ENCODE data around the gene B9D1.

B9D1 gene

DNA sequence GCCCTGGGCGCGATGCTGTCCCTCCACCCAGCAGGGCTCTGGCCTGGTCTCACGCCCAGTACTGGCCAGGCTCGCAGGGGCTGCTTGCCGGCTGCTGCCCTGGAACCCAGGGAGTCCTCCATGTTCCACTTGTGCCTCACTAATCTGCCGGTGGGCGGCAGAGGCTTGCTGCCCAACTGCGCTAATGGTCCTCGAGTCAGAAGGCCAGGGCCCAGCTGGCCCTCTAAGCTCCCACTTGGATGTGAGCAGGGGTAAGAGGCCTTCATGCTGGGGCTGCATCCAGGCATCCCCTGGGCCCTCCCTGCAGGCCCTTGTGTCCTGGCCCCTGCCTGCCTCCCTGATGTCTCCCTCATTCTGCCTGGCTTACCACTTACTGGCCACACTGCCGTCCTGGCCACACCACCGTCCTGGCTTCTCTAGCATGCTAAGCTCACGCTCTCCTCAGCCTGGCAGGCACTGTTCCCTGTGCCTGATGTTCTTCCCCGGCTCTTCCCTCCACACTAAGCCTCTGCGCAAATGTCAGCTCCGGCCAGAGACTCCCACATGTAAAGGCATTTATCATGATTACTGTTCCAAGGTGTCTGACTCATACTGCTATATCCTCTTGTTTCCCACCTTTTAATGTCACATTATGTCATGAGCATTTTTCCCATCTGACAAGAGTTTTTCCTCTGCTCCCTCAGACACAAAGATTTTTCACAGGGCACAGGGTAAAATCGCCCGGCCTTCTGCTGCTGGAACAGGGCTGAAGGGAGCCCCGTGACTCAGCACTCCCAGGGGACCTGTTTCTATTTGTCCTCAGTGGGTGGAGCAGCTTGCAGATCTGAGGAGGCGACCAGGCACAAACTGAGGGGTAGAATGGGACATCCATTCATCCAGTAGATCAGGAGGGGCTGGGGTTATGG, 15.9 kb downstream of the B9D1 start:
- TF ChIP-seq, protein P1, sequence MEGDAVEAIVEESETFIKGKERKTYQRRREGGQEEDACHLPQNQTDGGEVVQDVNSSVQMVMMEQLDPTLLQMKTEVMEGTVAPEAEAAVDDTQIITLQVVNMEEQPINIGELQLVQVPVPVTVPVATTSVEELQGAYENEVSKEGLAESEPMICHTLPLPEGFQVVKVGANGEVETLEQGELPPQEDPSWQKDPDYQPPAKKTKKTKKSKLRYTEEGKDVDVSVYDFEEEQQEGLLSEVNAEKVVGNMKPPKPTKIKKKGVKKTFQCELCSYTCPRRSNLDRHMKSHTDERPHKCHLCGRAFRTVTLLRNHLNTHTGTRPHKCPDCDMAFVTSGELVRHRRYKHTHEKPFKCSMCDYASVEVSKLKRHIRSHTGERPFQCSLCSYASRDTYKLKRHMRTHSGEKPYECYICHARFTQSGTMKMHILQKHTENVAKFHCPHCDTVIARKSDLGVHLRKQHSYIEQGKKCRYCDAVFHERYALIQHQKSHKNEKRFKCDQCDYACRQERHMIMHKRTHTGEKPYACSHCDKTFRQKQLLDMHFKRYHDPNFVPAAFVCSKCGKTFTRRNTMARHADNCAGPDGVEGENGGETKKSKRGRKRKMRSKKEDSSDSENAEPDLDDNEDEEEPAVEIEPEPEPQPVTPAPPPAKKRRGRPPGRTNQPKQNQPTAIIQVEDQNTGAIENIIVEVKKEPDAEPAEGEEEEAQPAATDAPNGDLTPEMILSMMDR (IDR thresholded peaks at IDR 0.05; ENCODE audit: extremely low read depth, insufficient read depth, missing control alignments): no peak
- no peak for DNase-seq (ENCODE audit: low spot score)
- in situ Hi-C loops (cut with MboI; ENCODE audit: low pct_unique_long_range_greater_than_20kb, low sequenced_read_pairs, unreplicated experiment): no loop called here

- TF ChIP-seq, protein P1 (IDR thresholded peaks at IDR 0.05; ENCODE audit: extremely low read depth, insufficient read depth, missing control alignments): no peak
Measured at GRCh38 chr17:19345486-19346350, 16.8 kb downstream of the B9D1 start.

GRCh38 chr17:19345067-19345460, 17.5 kb downstream of the B9D1 start:
- TF ChIP-seq, protein P1 (IDR thresholded peaks at IDR 0.05; ENCODE audit: extremely low read depth, insufficient read depth, missing control alignments): no peak
- in situ Hi-C loops (cut with MboI; ENCODE audit: low pct_unique_long_range_greater_than_20kb, low sequenced_read_pairs, unreplicated experiment): no loop called here
- DNase-seq (ENCODE audit: low spot score): no peak

More at GRCh38 chr17:19345486-19346350, 16.8 kb downstream of the B9D1 start:
- DNase-seq (ENCODE audit: low spot score): no peak
- in situ Hi-C loops (cut with MboI; ENCODE audit: low pct_unique_long_range_greater_than_20kb, low sequenced_read_pairs, unreplicated experiment): no loop called here

GRCh38 chr17:19344311-19345066, 18.0 kb downstream of the B9D1 start:
- TF ChIP-seq, protein P1 (IDR thresholded peaks at IDR 0.05; ENCODE audit: extremely low read depth, insufficient read depth, missing control alignments): no peak
- in situ Hi-C loops (cut with MboI; ENCODE audit: low pct_unique_long_range_greater_than_20kb, low sequenced_read_pairs, unreplicated experiment): no loop called here
- DNase-seq (ENCODE audit: low spot score): no peak

DNA sequence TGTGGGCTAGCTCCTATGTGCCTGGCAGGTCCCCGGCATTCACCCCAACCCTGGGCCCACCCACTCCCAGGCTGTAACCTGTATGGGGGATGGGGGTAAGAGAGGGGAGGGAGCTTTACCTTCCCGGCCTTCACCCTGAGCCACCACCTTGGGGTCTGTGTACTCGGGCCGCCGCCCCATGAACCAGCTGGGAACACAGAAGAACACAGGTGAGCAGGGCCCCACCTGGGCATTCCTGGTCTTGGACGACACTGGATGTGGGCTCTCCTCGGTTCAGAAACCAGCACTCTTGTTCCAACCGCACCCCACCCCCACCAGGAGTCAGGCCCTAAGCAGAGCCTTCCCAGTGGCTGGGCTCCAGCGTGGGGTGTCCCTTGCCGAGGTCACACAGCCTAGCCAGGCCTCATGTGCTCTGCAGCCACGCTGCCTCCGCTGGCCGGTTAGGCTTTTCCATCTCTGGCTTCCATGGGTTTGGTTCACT, 18.8 kb downstream of the B9D1 start:
- in situ Hi-C loops (cut with MboI; ENCODE audit: low pct_unique_long_range_greater_than_20kb, low sequenced_read_pairs, unreplicated experiment): no loop called here
- TF ChIP-seq, protein P1 (IDR thresholded peaks at IDR 0.05; ENCODE audit: extremely low read depth, insufficient read depth, missing control alignments): no peak
- no peak for DNase-seq (ENCODE audit: low spot score)

DNA sequence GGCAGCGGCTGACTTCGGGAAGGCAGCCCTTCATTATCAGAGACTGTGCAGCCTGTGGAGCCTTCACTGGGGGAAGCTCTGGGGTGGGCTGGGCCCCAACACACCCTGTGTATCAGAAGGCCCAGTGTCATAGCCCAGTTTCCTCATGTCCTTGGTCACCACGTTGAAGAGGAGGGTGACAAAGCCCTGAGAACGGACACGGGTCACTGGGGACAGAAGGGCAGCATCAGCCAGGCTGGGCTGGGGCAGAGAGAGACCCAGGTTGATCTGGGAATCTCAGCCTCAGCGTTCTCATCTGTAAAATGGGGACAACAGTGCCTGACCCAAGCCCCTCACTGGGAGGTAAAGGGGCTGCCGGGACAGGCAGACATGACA, 19.3 kb downstream of the B9D1 start:
- no peak for DNase-seq (ENCODE audit: low spot score)
- in situ Hi-C loops (cut with MboI; ENCODE audit: low pct_unique_long_range_greater_than_20kb, low sequenced_read_pairs, unreplicated experiment): no loop called here
- TF ChIP-seq, protein P1 (IDR thresholded peaks at IDR 0.05; ENCODE audit: extremely low read depth, insufficient read depth, missing control alignments): no peak
